AG04449 (cell line): Measurements from ENCODE around the gene ELL.

Experiments used
- CTCF ChIA-PET: fragments of 350-600 bp; formaldehyde crosslinking; extraction: SDS; loops from one replicate; lab custom pipeline; 2021; ENCODE audit warnings: antibody characterized with exemption; lab: Yijun Ruan, JAX
- POLR2A ChIA-PET: fragments of 400-600, 350-600 bp; formaldehyde crosslinking; extraction: SDS; loops from one replicate; lab custom pipeline; 2020; ENCODE audit warnings: antibody characterized with exemption, inconsistent platforms; lab: Yijun Ruan, JAX
- DNase-seq: peaks from one replicate; pipeline ENCODE4 v3.0.0-alpha.2; 2010; ENCODE audit warnings: low read depth, low spot score
- H3K4me3 ChIP-seq: 2 replicates; pipeline ENCODE4 v1.5.1; 2011; ENCODE audit warnings: low read depth, mild to moderate bottlenecking, control low read depth, low read length
- CTCF ChIP-seq: IDR thresholded peaks from one replicate; pipeline ENCODE4 v1.5.1; 2011; ENCODE audit warnings: mild to moderate bottlenecking, moderate library complexity, low read length, control low read depth, inconsistent platforms; ENCODE audit not compliant: insufficient read depth; ENCODE audit errors: missing control alignments

ELL gene

GRCh38 chr19:18469069-18469846, 52.6 kb downstream of the ELL start:
- ChIA-PET CTCF (interaction anchor here (0.6 to 16.0 kb wide), 36 partner anchors 7 to 434 kb away, joined by 3 to 117 read pairs (median 4); partner anchors contain the start of genes ELL, REX1BD and UBA52), POLR2A (no interaction called here)
- peak; percentile 83 for TF ChIP-seq CTCF
- H3K4me3 ChIP-seq, result no peak overlapping the region
- DNase-seq, result no peak

GRCh38 chr19:18468517-18468916, 53.4 kb downstream of the ELL start:
- H3K4me3 ChIP-seq, result no peak overlapping the region
- CTCF ChIA-PET, result interaction anchor here (0.9 to 16.0 kb wide), 13 partner anchors 7 to 379 kb away, joined by 3 to 117 read pairs (median 9); partner anchors contain the start of genes ELL and UBA52
- TF ChIP-seq CTCF, result no peak
- POLR2A ChIA-PET, result no interaction called here
- no peak for DNase-seq

- ChIA-PET CTCF (interaction anchor here (1.0 to 16.0 kb wide), 8 partner anchors 6 to 125 kb away, joined by 3 to 117 read pairs (median 14); partner anchors contain the start of gene ELL), POLR2A (no interaction called here)
- no peak for DNase-seq
These were observed 53.9 kb downstream of the ELL start for GRCh38 chr19:18467978-18468377.

GRCh38 chr19:18466354-18466753, 55.5 kb downstream of the ELL start:
- ChIA-PET POLR2A (no interaction called here), CTCF (interaction anchor here (0.9 to 7.3 kb wide), 10 partner anchors 9 to 381 kb away, joined by 3 to 42 read pairs (median 4); partner anchors contain the start of gene ELL)
- H3K4me3 ChIP-seq, result no peak overlapping the region
- no peak for DNase-seq
- no peak for TF ChIP-seq CTCF

More at GRCh38 chr19:18467978-18468377, 53.9 kb downstream of the ELL start:
- no peak overlapping the region for H3K4me3 ChIP-seq
- TF ChIP-seq CTCF, result no peak

- CTCF ChIA-PET, result interaction anchor here (0.9 to 7.3 kb wide), 9 partner anchors 8 to 382 kb away, joined by 3 to 42 read pairs (median 5); partner anchors contain the start of gene ELL
- no peak for DNase-seq
- no peak for TF ChIP-seq CTCF
- POLR2A ChIA-PET, result no interaction called here
- no peak overlapping the region for H3K4me3 ChIP-seq
These were observed 55.9 kb downstream of the ELL start for GRCh38 chr19:18465964-18466339.
